Glutamatergic neuron (in vitro differentiated cells): ENCODE measurements around the gene IFT52. TPM values are rescaled to one million over a fixed set of nuclear protein-coding genes. Genes with fewer than 3 reads are reported as not detected.

Experiments used
- DNase-seq: peaks from one replicate; pipeline ENCODE4 v3.0.0; 2022
- H3K27ac Mint-ChIP-seq: one replicate; pipeline ENCODE4 v1.8.0; 2020; ENCODE audit warnings: mild to moderate bottlenecking, mixed read lengths, inconsistent platforms; ENCODE audit not compliant: unreplicated experiment
- H3K27me3 Mint-ChIP-seq: one replicate; pipeline ENCODE4 v1.8.0; 2020; ENCODE audit warnings: mild to moderate bottlenecking, moderate library complexity, mixed read lengths, inconsistent platforms; ENCODE audit not compliant: unreplicated experiment
- H3K36me3 Mint-ChIP-seq: one replicate; pipeline ENCODE4 v1.8.0; 2020; ENCODE audit warnings: mild to moderate bottlenecking, mixed read lengths, inconsistent platforms; ENCODE audit not compliant: unreplicated experiment
- H3K4me1 Mint-ChIP-seq: one replicate; pipeline ENCODE4 v1.8.0; 2020; ENCODE audit warnings: mild to moderate bottlenecking, low read depth, mixed read lengths, inconsistent platforms; ENCODE audit not compliant: unreplicated experiment
- H3K4me3 Mint-ChIP-seq: one replicate; pipeline ENCODE4 v1.8.0; 2020; ENCODE audit warnings: mild to moderate bottlenecking, mixed read lengths, inconsistent platforms; ENCODE audit not compliant: unreplicated experiment
- H3K9me3 Mint-ChIP-seq: one replicate; pipeline ENCODE4 v1.8.0; 2020; ENCODE audit warnings: mild to moderate bottlenecking, moderate library complexity, mixed read lengths, inconsistent platforms; ENCODE audit not compliant: unreplicated experiment
- CTCF ChIP-seq: fragments of 200-600 bp; sonication (generic); IDR thresholded peaks from one replicate; pipeline ENCODE4 v1.5.0; 2021; ENCODE audit not compliant: partially characterized antibody, unreplicated experiment
- total RNA-seq: library from RNA; stranded (reverse); fragmentation: NEBNext Ultra II Directional; extraction: Animal tissue kit (Norgen Biotek cat#: 25700); gene quantifications from one replicate; pipeline ENCODE4 v1.2.1, GENCODE V29; 2021; ENCODE audit not compliant: unreplicated experiment

The IFT52 gene
- total RNA-seq, 1 donor from 2014 or later, result 40.3 TPM

GRCh38 chr20:43554369-43554768, 36.4 kb upstream of the IFT52 start:
- Mint-ChIP-seq H3K36me3 (no peaks in the 10 kb centered on the region), H3K4me1 (no peaks in the 10 kb centered on the region)

GRCh38 chr20:43558412-43559146, 32.2 kb upstream of the IFT52 start, which contains the start of gene SGK2:
TSS of gene SGK2 (plus strand) at chr20:43559027. CDS start at chr20:43566496, 7,469 bp downstream.
- H3K4me1 Mint-ChIP-seq, result no peaks in the 10 kb centered on the region
- DNase-seq, result no peak
- no peak for TF ChIP-seq CTCF
- no peak within 1 kb of the TSS for H3K27ac Mint-ChIP-seq
- H3K9me3 Mint-ChIP-seq, result no peaks in the 10 kb centered on the region
- H3K36me3 Mint-ChIP-seq, result no peaks in the 10 kb centered on the region
- no peak within 1 kb of the TSS for H3K4me3 Mint-ChIP-seq
- H3K27me3 Mint-ChIP-seq, result no peaks in the 10 kb centered on the region

More at GRCh38 chr20:43554369-43554768, 36.4 kb upstream of the IFT52 start:
- no peak for TF ChIP-seq CTCF
- Mint-ChIP-seq H3K27me3 (no peaks in the 10 kb centered on the region), H3K9me3 (no peaks in the 10 kb centered on the region), H3K27ac (no peak overlapping the region), H3K4me3 (no peak overlapping the region)
- DNase-seq, result no peak

GRCh38 chr20:43559147-43559987, 31.4 kb upstream of the IFT52 start:
- H3K36me3 Mint-ChIP-seq, result no peaks in the 10 kb centered on the region
- H3K27me3 Mint-ChIP-seq, result peaks cover under 1% of the 10 kb centered on the region
- H3K9me3 Mint-ChIP-seq, result no peaks in the 10 kb centered on the region
- H3K27ac Mint-ChIP-seq, result no peak overlapping the region
- H3K4me3 Mint-ChIP-seq, result no peak overlapping the region
- TF ChIP-seq CTCF, result no peak
- no peak for DNase-seq
- H3K4me1 Mint-ChIP-seq, result no peaks in the 10 kb centered on the region

- no peaks in the 10 kb centered on the region for H3K36me3 Mint-ChIP-seq
These were observed 29.8 kb upstream of the IFT52 start for GRCh38 chr20:43560974-43561373.

More at GRCh38 chr20:43560974-43561373, 29.8 kb upstream of the IFT52 start:
- Mint-ChIP-seq H3K27ac (no peak overlapping the region), H3K9me3 (no peaks in the 10 kb centered on the region), H3K4me3 (no peak overlapping the region), H3K4me1 (peaks cover 4% of the 10 kb centered on the region), H3K27me3 (peaks cover 5% of the 10 kb centered on the region)
- DNase-seq, result no peak
- TF ChIP-seq CTCF, result no peak
